Activated CD4-positive, alpha-beta T cell treated with anti-CD3 and anti-CD28 coated beads, Interleukin-2, amount 50 U/mL, for 16 hours (primary cell): ENCODE measurements around the gene RPL11.
"Not testable (repeated sequence)": the region's sequence is repeated elsewhere in the genome, so short reads cannot be mapped to it uniquely, and the experiment has no call there.

ENCODE experiments used
- DNase-seq: peaks from one replicate; pipeline ENCODE4 v3.0.0-alpha.2; 2020

The RPL11 gene

DNA sequence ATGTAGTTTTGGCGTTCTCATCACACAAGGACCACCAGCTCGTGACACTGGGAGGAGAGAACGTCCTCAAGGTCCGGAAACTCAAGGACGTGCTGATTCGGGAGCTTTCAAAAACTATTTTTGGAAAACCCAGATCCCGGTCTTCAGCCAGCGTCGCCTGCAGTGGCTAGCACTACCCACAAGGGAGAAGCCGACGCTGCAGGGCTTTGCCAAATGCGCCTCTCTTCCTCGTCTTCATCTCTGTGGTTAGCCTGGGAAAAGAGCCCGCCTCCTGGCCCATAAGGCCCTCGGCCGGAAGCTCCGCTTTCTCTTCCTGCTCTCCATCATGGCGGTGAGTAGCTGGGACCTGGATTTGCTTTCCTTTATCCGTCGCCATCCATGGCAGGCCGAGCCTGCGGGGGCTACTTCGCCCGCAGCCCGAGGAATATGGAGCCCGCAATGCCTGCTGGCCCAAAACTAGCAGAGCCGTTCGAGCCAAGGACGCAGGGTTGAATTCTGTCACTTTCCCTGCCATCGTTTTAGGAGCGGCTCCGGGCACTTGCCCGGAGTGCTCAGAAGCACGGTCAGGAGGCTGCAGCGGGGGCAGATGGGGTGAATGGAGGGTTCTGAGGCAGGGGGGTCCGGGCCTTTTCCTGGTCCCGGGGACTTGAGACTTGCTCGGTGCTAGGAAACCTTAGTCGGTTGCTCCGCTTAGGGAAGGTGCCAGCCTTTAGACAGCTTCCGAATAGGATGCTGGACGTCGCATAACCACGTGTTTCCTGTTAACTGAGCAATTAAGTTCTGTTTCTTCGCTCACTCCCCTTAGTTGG lies at the start of gene RPL11:
Gene RPL11 (plus strand): TSS at position 308 of the 809 bp plus-strand sequence. CDS start 18 bp downstream, at position 326.
- peak; percentile 95 for DNase-seq

DNA sequence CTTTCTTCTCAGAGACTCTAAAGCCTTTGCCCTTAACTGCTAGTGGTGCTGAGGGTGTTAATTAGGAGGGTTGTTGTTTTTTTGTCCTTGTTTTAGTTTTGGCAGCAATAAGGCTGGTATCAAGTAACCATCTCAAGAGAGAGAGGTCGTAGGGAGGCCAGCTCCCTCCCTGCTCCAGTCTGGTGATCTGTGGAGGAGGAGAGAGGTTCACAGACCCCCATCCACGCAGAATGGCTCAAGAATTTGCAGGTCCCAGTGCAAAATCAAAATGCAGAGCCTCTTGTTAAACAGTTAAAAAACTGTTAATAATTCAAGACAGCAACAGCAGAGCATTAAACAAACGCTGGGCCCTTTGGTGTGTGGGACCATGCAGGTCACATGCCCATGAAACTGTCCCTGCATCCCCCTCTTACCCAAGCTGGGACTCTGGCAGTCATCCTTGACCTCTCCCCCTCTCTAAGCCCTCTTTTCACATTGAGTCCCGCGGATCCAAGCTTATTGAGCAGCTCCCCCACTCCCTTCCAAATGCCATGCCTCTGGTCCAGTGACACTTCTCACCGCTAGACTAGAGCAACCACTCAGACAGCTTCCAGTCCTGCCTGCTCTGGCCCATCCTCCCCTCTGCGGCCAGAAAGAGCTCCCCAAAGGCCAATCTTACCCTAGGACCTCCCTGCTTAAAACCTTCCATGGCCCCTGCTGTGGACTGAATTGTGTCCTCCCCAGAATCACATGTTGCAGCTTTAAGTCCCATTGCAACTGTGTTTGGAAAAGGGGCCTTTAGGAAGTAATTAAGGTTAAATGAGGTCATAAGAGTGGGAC lies 47.7 kb upstream of the RPL11 start:
- no peak for DNase-seq

- no peak for DNase-seq
Measured at GRCh38 chr1:23644555-23644866, 47.1 kb upstream of the RPL11 start.

GRCh38 chr1:23645338-23645737 lies 46.3 kb upstream of the RPL11 start:
- DNase-seq = no peak

DNA sequence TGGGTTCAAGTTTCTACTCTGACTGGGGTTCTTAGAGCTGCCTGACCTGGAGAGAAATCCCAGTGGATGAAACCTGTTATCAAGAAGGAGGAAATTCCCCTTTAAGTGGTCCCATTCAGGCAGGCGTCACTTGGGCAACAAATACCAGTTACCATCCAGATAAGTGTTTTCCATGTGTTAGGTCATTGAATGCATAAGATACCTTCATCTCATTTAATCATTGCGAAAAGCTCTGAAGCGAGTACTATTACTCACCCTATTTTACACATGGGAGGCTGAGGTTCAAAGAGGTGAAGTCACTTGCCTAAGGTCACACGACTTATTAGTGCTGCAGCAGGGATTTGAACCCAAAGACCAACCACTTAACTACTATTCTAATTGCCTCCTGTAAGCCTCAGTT lies 45.5 kb upstream of the RPL11 start:
- DNase-seq = no peak

GRCh38 chr1:23646541-23646940 lies 45.1 kb upstream of the RPL11 start:
- DNase-seq = no peak

- no peak for DNase-seq
Measured at GRCh38 chr1:23648576-23648975, 43.0 kb upstream of the RPL11 start.

- not testable (repeated sequence) for DNase-seq
Measured at GRCh38 chr1:23649157-23649556, 42.4 kb upstream of the RPL11 start.

DNA sequence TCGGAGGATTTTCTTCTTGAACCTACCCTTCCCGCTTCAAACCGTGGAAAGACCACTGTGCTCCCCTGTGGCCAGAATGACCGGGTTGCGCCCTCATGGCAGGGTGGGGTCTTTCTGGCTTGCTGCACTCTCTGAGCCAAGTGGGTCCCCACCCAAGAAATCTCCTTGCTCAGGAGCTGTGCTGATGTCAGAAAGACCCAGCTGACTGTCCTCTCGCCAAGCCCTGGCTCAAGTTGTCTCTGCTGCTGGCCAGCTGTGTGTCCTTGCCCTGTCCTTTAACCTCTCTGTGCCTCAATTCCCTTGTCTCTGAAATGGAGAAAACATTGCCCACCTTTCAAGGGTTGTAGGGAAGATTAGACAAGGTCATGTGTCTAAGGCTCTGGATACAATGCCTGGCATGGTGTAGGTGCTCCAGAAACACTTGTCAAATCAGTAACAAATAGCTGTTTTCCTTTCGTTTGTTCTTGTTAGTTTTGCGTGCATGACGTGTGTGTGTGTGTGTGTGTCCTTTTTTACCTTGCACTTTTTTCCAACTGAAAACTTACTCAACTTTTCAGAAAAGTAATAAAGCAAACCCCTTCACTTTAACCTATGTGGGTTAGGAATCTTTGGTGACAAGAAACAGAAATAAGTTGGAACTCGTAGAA lies 41.1 kb upstream of the RPL11 start:
- DNase-seq = no peak

DNA sequence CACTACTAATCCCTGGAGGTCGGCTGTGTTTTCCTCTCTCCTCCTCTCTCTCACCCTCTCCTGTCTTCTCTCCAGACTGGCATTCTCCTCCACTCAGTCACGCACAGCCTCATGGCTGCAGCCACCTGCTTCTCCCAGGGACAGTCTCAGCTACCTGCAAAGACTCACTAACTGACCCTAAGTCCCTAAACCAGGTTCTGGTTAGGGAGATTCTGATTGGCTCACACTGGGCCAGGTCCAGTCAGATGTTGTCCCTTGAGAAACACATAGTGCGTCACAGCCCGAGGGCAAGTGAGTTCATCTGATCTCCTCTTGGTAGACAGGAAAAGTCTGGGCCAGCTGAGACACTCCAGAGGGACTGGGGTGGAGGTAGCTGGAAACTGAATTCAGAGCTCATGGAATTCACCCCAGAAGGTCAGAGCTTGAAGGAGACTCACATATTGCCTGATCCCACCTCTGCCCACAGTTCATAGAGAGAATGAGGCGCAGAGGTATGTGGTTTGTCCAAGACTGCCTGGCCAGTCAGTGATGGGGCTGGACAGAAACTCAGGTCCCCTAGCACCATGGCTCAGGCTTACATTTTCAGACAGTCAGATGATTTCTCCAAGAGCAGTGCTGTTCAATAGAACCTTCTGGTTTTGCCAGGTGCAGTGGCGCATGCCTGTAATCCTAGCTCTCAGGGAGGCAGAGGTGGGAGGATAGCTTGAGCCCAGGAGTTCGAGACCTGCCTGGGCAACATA lies 40.4 kb upstream of the RPL11 start:
- DNase-seq = no peak

DNA sequence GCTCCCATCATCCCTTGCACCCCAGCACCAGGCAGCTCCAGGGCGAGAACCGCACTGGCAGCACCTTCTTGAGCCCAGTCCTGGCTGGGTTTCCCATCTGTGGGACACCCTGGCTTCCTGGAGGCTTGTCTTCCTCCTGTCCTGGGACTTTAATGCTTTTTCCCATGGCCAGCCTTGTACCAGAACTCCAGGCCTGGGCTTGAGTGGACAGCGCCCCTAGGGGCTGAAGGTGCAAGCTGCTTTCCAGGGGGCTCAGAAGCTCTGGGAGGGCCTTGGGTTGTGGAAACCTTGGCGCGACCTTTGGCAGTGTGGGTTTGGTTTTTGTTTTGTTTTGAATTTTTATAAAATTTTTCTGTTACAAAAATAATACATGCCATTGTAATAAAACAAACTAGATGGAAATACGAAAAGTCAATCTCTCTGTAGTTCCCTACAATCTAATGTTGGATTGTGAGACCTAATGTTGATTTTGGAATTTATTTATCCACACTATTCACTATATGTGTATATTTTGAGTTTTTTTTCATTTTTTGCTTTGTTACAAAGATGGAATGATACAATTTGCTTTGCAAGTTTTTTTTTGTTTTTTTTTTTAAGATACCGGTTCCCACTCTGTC lies 33.8 kb upstream of the RPL11 start:
- DNase-seq = peak; percentile 39

- no peak for DNase-seq
Measured at GRCh38 chr1:23660671-23661070, 30.9 kb upstream of the RPL11 start.

GRCh38 chr1:23661887-23662286 lies 29.7 kb upstream of the RPL11 start:
- DNase-seq = no peak

DNA sequence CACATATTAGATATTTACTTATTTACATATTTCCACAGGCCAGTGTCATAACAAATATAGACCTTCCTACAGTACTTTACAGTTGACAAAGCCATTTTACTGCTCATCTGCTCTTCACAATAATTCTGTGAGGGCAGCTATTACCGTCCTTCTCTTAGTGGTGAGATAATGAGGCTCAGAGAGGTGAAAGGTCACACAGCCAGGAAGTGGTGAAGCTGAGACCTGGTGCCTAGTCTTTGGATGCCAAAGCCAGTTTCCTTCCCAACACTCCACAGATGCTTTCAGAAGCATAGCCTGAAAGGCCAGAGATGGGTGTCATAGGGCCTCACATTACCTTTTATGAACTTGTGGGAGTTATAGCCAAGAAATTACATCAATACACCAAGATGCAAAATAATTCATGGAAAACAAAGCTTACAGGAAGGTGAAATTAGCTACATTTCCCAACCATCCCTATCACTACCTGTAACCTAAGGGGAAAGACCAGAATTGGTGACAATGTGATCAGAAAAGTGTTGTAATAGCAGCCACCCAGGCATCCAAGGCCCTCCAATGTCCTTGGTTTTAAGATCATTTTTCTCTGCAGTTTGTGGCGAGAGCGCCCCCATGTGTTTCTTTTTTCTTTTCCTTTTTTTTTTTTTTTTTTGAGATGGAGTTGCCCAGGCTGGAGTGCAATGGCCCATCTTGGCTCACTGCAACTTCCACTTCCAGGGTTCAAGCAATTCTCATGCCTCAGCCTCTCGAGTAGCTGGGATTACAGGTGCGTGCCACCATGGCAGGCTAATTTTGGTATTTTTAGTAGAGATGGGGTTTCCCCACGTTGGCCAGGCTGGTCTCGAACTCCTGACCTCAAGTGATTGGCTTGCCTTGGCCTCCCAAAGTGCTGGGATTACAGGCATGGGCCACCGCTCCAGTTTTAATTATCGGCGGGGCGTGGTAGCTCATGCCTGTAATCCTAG lies 26.5 kb upstream of the RPL11 start:
- DNase-seq = peak; percentile 4

DNA sequence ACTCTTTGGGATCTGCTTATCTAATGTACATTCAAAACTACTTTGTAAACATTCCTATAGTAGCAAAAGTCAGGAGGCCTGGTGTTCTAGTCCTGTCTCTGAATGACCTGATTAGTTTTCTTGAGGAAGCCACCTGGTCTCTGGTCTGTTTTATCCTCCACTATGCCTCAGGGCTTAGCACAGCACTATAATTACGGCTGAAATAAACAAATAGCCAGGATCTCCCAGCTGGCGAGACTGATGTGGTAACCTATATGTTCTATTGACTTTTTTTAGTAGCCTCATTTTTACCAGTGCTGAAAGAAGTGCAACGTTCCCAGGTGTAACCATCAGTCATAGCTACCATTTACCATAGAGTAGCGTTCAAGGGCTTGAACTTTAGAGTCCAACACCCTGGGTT lies 24.2 kb upstream of the RPL11 start:
- no peak for DNase-seq

- DNase-seq = no peak
Measured at GRCh38 chr1:23670709-23671108, 20.9 kb upstream of the RPL11 start.

GRCh38 chr1:23673086-23673813 lies 18.4 kb upstream of the RPL11 start:
- DNase-seq = no peak

DNA sequence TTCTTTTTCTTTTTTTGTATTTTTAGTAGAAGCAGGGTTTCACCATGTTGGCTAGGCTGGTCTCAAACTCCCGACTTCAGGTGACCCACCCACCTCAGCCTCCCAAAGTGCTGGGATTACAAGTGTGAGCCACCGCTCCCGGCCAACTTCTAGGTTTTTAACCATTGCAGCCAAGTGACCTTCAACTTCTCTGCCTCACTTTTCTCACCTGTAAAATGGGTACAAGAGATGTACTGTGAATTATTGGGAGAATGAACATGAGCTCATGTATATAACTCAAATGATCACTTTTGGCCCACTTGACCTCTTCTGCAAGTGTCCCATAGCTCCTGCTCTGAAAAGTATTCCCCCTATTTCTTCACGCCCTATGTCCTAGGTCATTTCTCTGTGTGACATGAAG lies 11.8 kb upstream of the RPL11 start:
- no peak for DNase-seq

GRCh38 chr1:23682946-23683345 lies 8.7 kb upstream of the RPL11 start:
- no peak for DNase-seq

DNA sequence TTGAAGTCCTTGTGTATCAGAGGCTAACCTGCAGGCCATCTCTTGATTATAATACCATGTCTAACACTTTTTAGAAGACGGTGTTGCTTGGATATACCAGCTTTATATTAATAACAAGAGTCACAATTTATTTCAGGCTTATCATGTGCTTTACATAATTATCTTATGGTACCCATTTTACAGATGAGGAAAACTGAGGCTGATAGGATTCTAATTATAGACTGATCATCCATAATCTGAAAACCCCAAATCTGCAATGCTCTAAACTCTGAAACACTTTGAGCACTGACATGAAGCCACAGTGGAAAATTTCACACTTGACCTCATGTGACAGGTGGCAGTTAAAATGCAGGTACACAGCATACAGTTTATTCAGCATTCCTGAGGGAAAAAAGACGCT lies 7.2 kb upstream of the RPL11 start:
- no peak for DNase-seq

DNA sequence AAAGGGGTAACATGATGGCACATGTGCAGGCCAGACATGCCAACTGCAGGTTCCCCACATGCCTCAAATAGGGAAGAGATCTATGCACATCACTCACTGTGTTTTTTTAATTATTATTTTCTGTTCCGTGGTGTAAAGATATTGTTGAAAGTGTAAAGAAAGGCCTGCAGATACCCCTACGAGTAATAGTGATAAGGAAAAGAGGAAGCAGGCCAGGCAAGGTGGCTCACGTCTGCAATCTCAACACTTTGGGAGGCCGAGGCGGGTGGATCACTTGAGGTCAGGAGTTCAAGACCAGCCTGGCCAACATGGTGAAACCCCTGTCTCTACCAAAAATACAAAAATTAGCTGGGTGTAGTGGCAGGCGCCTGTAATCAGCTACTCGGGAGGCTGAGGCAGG lies 6.4 kb upstream of the RPL11 start:
- not testable (repeated sequence) for DNase-seq
